ENCODE measurements around the gene NUAK1. TPM values are rescaled to one million over a fixed set of nuclear protein-coding genes. Genes with fewer than 3 reads are reported as not detected.

Gene NUAK1
- total RNA-seq, 1 experiment from 2014 or later, result 1.3 TPM

- Histone ChIP-seq H3K36me3 (ENCODE audit: insufficient read depth, low read length, poor library complexity, severe bottlenecking) (no peaks in the 10 kb centered on the region), H3K4me1 (ENCODE audit: insufficient read depth, low read length, poor library complexity, severe bottlenecking) (no peaks in the 10 kb centered on the region), H3K9me3 (ENCODE audit: low read depth, low read length, poor library complexity, severe bottlenecking) (no peaks in the 10 kb centered on the region), H3K4me3 (ENCODE audit: low read depth, low read length, poor library complexity, severe bottlenecking) (no peak overlapping the region), H3K27ac (ENCODE audit: low read depth, low read length, poor library complexity, severe bottlenecking) (no peak overlapping the region), H3K27me3 (replicated peaks; ENCODE audit: insufficient read depth, low read depth, low read length, poor library complexity) (no peaks in the 10 kb centered on the region)
- intact Hi-C loops (cut with micrococcal nuclease; ENCODE audit: unreplicated experiment), result no loop called here
- POLR2A ChIA-PET (ENCODE audit: low non-redundant PET), result interaction anchor here (0.8 kb wide), 1 partner anchor 8 kb away, joined by 4 read pairs; no protein-coding TSS in a partner anchor
- CTCF ChIA-PET, result no interaction called here
- DNase-seq (ENCODE audit: low spot score), result no peak
- TF ChIP-seq EZH2 (IDR thresholded peaks at IDR 0.05; ENCODE audit: borderline replicate concordance, low read depth, low read length, poor library complexity, severe bottlenecking), result no peak
- no peak for TF ChIP-seq CTCF (conservative IDR thresholded peaks at IDR 0.05; ENCODE audit: low read depth, low read length)
- BruUV-seq (replicated peaks), result no TSS peak
These were observed 24.2 kb downstream of the NUAK1 start for GRCh38 chr12:106114447-106115068.

- H3K4me1 ChIP-seq (ENCODE audit: insufficient read depth, low read length, poor library complexity, severe bottlenecking), result no peaks in the 10 kb centered on the region
- intact Hi-C loops (cut with micrococcal nuclease; ENCODE audit: unreplicated experiment), result no loop called here
These were observed 24.8 kb downstream of the NUAK1 start for GRCh38 chr12:106113824-106114446.

GRCh38 chr12:106113446-106113823, 25.3 kb downstream of the NUAK1 start:
- ChIA-PET POLR2A (ENCODE audit: low non-redundant PET) (no interaction called here), CTCF (no interaction called here)
- Histone ChIP-seq H3K4me3 (ENCODE audit: low read depth, low read length, poor library complexity, severe bottlenecking) (no peak overlapping the region), H3K27me3 (replicated peaks; ENCODE audit: insufficient read depth, low read depth, low read length, poor library complexity) (no peaks in the 10 kb centered on the region), H3K9me3 (ENCODE audit: low read depth, low read length, poor library complexity, severe bottlenecking) (no peaks in the 10 kb centered on the region), H3K27ac (ENCODE audit: low read depth, low read length, poor library complexity, severe bottlenecking) (no peak overlapping the region), H3K4me1 (ENCODE audit: insufficient read depth, low read length, poor library complexity, severe bottlenecking) (no peaks in the 10 kb centered on the region), H3K36me3 (ENCODE audit: insufficient read depth, low read length, poor library complexity, severe bottlenecking) (no peaks in the 10 kb centered on the region)
- TF ChIP-seq CTCF (conservative IDR thresholded peaks at IDR 0.05; ENCODE audit: low read depth, low read length), result no peak
- TF ChIP-seq EZH2 (IDR thresholded peaks at IDR 0.05; ENCODE audit: borderline replicate concordance, low read depth, low read length, poor library complexity, severe bottlenecking), result no peak
- BruUV-seq (replicated peaks), result no TSS peak
- no peak for DNase-seq (ENCODE audit: low spot score)
- intact Hi-C loops (cut with micrococcal nuclease; ENCODE audit: unreplicated experiment), result no loop called here

More at GRCh38 chr12:106113824-106114446, 24.8 kb downstream of the NUAK1 start:
- POLR2A ChIA-PET (ENCODE audit: low non-redundant PET), result no interaction called here
- CTCF ChIA-PET, result no interaction called here
- no peak for TF ChIP-seq EZH2 (IDR thresholded peaks at IDR 0.05; ENCODE audit: borderline replicate concordance, low read depth, low read length, poor library complexity, severe bottlenecking)
- TF ChIP-seq CTCF (conservative IDR thresholded peaks at IDR 0.05; ENCODE audit: low read depth, low read length), result no peak
- H3K36me3 ChIP-seq (ENCODE audit: insufficient read depth, low read length, poor library complexity, severe bottlenecking), result no peaks in the 10 kb centered on the region
- no peak for DNase-seq (ENCODE audit: low spot score)
- no peak overlapping the region for H3K4me3 ChIP-seq (ENCODE audit: low read depth, low read length, poor library complexity, severe bottlenecking)
- H3K27ac ChIP-seq (ENCODE audit: low read depth, low read length, poor library complexity, severe bottlenecking), result no peak overlapping the region
- H3K9me3 ChIP-seq (ENCODE audit: low read depth, low read length, poor library complexity, severe bottlenecking), result no peaks in the 10 kb centered on the region
- no peaks in the 10 kb centered on the region for H3K27me3 ChIP-seq (replicated peaks; ENCODE audit: insufficient read depth, low read depth, low read length, poor library complexity)
- no TSS peak for BruUV-seq (replicated peaks)
